Astrocyte (in vitro differentiated cells and primary cell): ENCODE measurements around the gene STPG3.

Experiments used
- EZH2 ChIP-seq: IDR thresholded peaks from 2 replicates; pipeline ENCODE4 v1.6.1; 2012; ENCODE audit warnings: mild to moderate bottlenecking, low read length, inconsistent platforms; ENCODE audit not compliant: insufficient read depth
- TF ChIP-seq, protein P1 (sequence below): IDR thresholded peaks from 2 replicates; pipeline ENCODE4 v1.5.1; 2011; ENCODE audit warnings: low read depth, mild to moderate bottlenecking, inconsistent platforms, low read length, moderate library complexity; ENCODE audit not compliant: insufficient read depth

GRCh38 chr9:137293094-137293481 is 42.0 kb downstream of the STPG3 start:
- TF ChIP-seq, protein P1, sequence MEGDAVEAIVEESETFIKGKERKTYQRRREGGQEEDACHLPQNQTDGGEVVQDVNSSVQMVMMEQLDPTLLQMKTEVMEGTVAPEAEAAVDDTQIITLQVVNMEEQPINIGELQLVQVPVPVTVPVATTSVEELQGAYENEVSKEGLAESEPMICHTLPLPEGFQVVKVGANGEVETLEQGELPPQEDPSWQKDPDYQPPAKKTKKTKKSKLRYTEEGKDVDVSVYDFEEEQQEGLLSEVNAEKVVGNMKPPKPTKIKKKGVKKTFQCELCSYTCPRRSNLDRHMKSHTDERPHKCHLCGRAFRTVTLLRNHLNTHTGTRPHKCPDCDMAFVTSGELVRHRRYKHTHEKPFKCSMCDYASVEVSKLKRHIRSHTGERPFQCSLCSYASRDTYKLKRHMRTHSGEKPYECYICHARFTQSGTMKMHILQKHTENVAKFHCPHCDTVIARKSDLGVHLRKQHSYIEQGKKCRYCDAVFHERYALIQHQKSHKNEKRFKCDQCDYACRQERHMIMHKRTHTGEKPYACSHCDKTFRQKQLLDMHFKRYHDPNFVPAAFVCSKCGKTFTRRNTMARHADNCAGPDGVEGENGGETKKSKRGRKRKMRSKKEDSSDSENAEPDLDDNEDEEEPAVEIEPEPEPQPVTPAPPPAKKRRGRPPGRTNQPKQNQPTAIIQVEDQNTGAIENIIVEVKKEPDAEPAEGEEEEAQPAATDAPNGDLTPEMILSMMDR: no peak
- TF ChIP-seq EZH2: no peak
